IPS-NIHi7 (cell line): Measurements from ENCODE around the gene ZNF628.

Source experiments
- DNase-seq: peaks from one replicate; pipeline ENCODE4 v3.0.0; 2012; ENCODE audit warnings: mixed read lengths; ENCODE audit errors: extremely low spot score

The ZNF628 gene

DNA sequence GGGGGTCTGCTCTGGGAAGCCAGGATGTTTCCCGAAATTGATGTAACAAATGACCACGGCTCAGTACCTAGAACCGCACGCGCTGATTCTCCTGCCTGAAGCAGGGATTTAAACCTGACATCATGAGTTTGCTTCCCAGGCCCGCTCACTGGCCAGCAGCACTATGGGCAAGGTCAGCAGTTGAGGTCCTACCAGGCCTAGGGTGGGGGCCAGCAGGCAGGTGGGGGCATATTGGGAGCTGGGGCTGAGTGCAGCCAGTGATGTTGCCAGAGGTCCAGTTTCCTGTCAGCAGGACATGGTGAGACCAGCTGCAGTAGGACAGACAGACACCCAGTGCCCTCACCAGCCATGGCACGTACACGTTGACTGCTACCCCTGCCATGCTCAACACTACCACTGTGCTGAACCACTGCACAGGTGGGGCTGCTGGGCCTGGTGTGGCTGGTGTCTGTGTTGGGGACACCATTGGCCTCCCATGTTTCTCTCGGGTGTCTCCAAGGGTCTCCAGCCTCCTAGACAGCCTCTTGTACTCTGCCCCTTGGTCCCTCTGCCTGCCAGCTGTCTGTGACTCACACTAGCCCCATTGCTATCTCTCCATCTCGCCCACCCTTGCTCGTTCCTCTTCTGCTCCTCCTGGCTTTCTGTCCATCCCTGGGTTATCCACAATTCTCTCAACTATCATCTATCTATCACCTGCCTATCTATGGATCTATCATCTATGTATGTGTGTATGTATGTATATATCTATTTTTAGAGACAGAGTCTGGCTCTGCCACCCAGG lies 10.8 kb upstream of the ZNF628 start:
- DNase-seq, result no peak

DNA sequence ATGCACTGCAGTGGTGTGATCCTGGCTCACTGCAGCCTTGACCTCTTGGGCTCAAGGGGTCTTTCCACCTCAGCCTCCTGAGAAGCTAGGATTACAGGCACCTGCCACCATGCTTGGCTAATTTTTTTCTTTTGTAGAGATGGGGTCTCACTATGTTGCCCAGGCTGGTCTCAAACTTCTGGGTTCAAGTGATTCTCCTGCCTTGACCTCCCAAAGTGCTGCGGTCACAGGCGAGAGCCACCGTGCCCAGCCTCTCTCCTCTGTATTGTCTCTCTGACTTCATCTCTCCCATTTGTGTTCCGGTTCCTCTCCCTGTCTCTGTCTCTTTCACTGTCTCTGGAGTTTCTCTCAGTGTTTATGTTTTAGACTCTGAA lies 10.2 kb upstream of the ZNF628 start:
- DNase-seq, result no peak

DNA sequence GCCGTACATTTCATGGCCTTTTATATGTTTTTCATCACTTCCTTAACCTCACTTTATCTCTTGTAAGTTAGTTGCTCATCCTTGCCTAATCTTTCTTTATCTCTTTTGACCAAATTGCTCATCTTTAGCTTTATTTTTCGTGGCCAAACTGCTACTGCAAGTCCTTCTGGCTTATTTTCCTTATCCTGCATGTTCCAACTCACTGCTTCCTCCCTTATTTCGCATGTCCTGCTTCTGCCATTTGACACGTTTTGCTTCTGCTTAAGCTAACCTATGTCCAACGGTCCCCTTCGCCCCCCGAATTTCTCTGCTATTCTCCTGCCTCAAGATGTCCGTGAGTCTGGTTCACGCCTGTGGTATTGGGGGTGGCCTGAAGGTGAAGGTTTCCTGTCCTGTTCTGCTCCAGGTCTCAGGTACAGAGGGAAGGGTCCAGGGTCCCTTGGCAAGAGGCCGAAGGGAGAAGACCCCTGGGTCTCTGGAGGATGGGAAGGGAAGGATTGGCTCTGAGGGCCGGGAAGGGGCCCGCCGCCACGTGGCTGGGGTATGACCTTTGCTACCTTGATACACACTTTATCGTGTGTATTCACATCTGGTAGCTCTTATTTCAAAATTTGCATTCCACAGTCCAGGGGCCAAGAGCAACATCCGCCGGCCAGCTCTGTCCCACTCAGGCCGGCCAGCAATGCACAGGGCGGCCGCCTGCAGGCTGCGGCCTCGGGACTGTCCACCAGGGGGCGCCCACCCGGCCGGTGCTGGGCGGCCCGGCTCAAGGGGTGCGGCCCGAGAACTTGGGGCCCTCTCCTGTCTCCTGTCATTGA lies 9.0 kb upstream of the ZNF628 start:
- peak; percentile 71 for DNase-seq

DNA sequence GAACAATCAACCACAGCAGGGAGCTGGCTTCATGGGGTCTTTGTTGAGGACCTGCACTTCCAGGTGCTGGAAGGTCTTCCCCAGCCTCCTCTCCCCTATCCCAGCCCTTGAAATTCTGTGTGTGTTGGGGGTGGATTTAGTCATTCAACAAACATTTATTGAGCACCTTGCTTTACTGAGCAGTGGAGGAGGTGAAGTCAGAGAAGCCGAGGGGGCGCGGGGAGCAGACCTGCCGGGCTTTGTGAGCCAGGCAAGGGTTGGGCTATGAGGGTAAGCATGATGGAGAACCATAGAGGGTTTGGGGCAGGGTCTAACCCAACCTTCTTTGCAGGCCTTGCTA lies 8.4 kb upstream of the ZNF628 start:
- DNase-seq, result no peak

DNA sequence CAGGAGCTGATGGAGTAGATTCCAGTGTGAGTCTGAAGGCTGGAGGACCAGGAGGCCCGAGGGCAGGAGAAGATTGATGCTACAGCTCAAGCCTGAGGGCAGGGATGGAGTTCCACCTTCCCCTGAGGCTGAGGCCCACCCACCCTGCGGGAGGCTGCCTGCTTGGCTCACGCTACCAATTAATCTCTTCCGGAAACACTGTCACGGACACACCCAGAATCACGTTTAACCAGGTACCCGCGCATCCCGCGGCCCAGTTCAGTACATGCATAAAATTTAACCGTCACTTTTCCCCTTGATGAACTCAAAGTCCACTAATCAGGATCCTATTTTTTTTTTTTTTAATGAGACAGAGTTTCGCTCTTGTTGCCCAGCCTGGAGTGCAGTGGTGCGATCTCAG lies 5.2 kb upstream of the ZNF628 start:
- no peak for DNase-seq

DNA sequence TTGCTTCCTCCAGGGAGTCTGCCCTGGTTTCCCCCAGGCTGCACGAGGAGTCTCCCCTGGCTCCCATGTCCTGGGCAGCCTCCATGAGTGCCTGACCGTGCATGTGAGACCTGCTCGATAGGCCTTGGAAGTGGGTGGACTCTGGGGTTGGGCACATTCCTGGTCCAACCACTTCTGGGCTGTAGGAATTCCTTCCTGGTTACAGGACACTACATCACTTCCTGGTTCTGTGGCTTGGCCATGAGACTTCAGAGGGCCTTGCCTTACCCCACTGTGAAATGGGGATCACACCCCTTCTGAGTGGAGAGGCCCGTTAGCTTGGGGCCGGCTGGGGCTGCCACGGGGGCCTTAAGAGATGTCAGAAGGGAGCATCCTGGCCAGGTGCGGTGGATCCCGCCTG lies 4.0 kb upstream of the ZNF628 start:
- no peak for DNase-seq

DNA sequence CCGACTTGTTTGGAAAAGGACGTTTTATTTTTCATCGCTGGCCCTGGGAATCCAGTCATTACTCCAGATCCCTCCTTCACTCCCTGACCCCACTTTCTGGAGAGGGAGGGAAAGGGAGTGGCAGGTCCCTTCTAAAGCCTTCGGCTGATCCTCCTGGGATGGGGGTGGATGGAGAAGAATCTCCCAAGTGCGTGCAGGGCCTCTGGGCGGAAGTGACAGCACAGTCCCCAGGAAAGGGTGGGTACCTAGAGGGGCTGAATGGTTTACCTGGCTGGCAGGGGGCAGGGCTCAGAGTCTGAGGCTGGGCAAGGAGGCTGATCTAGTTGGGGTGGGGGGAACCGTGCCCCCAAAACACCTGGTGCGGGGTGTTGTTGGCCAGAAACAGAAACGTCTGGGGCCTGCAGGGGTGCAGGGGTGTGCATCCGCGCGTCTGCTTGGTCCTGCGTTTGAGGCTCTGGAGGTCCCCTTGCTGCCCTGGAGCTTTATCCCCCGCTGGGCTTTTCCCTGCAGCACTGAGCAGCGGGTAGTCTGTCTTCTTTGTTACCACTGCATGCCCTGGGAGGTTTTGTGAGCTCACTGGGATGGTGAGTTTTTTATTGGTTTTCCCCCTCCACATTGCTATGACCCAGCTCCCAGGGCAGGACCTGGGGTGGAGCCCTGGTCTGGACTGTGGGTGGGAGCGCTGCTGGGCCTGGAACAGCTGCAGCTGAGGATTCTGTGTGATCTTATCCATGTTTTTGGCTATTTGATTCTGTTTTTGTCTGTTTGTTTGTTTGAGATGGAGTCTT lies 3.0 kb upstream of the ZNF628 start:
- no peak for DNase-seq

DNA sequence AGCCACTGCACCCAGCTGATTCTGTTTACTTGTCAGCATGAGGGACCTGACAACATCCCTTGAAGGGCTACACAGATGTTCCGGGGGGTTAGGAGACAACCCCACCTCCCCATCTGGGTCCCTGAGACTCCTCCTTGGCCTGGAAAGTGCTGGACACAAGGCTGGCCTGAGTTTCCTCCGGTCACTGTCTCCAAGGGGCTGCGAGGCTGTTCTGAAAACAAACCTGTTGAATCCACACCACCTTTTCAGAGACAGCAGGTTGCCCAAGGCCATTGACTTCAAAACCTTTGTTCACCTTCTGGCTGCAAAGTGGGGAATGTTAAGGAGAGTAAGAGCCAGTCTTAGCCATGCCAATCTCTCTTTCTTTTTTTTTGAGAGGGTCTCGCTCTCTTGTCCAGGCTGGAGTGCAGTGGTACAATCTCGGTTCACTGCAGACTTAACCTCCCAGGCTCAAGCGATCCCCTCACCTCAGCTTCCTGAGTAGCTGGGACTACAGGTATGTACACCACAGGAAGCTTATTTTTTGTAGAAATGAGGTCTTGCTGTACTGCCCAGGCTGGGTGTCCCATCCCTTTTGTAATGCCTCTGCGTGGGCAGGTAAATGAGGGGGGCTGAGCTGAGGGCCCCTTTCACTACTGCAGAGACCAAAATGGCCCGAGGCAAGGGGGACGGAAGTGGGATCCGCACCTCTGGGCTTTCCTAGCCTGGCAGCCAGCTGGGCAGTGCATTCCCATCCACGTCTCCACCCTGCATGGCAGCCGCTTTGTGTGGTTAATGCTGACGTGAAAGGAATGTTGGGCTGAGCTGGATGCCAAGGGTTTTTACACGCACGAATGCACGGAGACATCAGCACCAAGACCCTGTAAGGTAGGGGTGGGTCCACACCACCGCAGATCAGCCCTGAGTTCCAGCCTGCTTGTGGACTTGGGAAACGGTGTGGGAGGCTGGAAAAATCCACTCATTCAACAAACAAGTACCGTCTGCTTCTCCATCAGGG lies 1.9 kb upstream of the ZNF628 start:
- DNase-seq, result no peak

DNA sequence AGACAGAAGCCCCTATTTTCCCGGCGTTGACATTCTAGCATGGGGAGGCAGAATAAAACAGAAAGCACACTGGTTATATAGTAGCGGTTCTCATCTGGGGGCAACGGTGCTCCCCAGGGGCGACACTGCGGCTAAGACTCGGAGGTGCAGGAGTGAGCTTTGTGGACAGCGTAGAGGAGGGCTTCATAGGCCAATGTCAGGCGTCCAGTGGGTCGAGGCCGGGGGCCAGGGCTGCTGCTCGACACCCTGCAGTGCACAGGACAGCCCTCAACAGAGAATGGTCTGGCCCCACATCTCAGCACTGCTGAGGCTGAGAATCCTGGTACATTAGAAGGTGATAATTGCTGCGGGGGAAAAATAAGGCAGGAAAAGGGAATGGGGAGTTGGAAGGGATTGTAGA lies 1.5 kb downstream of the ZNF628 start:
- DNase-seq, result no peak

DNA sequence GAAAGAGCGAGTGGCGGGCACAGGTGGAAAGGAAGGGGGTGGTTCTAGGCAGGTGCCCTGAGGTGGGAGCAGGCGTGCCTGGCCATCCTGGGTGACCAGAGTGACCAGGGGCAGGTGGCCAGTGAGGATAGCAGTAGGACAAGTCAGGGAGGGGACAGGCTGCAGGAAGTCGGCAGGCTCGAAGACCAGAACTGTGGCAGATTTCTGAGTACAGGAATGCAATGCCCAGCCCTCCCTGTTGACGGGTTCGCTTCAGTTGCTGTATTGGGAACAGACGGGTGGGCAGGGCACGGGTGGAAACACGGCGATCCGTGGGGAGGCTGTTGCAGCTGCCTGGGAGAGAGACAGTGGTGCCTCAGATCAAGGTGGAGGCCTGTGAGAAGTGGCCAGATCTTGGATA lies 1.9 kb downstream of the ZNF628 start:
- DNase-seq, result no peak

DNA sequence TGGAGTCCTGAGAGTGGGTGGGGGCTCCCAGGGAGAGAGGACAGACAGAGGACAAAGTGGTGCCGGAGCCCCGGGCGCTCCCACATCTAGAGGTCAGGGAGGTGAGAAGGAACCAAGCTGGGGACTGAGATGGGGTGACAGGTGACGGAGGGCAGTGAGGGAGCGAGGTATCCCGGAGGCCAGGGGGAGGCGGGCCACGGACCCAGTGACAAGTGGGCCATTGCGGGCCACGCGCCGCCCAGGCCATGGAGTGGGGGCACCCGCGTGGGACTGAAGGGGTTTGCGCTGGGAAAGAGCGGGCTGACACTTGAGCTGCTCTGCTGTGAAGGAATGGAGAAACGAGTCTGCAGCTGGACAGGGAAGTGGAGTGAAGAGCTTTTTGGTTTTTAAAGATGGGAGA lies 2.6 kb downstream of the ZNF628 start:
- no peak for DNase-seq

DNA sequence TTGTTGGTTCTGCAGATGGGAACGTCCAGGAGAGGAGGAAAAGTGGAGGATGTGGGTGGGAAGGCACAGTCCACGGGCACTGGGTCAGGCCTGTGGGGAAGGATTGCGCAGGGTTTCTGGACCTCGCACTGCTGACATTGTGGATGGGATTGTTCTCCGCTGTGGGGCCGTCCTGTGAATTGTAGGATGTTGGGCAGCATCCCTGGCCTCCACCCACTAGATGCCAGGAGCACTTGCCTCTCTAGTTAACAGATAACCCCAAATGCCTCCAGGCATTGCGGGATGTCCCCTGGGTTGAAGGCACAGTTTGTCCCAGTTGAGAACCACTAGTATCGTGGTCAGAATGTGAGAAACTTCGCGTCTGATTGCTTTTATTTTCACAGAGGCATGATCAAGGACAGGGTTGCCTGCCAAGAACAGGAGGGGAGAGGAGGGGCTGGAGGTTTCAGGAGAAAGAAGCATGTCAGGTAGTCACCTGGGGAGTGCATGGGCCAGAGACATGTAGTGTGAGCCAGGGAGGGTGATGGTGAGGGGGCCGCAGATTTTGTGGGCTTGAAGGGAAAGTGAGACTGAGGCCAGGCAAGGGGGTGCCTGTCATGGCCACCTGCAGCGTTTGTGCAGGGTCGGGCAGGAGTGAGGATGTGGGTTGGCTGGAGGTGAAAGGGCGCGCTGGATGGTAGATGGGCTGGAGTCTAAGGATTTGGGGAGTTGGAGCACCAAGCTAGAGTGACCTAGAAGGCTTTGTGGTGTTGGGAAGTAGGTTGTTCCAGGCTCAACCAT lies 3.2 kb downstream of the ZNF628 start:
- no peak for DNase-seq

DNA sequence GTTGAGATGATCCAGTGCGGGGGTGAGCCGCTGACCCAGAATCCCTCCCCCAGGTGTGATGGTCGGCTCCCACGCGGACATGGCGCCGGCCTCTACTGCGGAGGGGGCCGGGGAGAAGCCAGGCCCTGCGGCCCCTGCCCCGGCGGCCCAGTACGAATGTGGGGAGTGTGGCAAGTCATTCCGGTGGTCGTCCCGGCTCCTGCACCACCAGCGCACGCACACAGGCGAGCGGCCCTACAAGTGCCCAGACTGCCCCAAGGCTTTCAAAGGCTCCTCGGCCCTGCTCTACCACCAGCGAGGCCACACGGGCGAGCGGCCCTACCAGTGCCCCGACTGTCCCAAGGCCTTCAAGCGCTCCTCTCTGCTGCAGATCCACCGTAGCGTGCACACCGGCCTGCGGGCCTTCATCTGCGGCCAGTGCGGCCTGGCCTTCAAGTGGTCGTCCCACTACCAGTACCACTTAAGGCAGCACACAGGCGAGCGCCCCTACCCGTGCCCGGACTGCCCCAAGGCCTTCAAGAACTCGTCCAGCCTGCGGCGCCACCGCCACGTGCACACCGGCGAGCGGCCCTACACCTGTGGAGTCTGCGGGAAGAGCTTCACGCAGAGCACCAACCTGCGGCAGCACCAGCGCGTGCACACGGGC lies 4.9 kb downstream of the ZNF628 start:
- no peak for DNase-seq

DNA sequence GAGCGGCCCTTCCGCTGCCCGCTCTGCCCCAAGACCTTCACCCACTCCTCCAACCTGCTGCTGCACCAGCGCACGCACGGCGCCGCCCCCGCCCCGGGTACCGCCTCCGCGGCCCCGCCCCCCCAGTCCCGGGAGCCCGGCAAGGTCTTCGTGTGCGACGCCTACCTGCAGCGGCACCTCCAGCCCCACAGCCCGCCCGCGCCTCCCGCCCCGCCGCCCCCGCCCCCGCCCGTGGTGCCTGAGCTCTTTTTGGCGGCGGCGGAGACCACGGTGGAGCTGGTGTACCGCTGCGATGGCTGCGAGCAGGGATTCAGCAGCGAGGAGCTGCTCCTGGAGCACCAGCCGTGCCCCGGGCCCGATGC lies 5.4 kb downstream of the ZNF628 start:
- no peak for DNase-seq

DNA sequence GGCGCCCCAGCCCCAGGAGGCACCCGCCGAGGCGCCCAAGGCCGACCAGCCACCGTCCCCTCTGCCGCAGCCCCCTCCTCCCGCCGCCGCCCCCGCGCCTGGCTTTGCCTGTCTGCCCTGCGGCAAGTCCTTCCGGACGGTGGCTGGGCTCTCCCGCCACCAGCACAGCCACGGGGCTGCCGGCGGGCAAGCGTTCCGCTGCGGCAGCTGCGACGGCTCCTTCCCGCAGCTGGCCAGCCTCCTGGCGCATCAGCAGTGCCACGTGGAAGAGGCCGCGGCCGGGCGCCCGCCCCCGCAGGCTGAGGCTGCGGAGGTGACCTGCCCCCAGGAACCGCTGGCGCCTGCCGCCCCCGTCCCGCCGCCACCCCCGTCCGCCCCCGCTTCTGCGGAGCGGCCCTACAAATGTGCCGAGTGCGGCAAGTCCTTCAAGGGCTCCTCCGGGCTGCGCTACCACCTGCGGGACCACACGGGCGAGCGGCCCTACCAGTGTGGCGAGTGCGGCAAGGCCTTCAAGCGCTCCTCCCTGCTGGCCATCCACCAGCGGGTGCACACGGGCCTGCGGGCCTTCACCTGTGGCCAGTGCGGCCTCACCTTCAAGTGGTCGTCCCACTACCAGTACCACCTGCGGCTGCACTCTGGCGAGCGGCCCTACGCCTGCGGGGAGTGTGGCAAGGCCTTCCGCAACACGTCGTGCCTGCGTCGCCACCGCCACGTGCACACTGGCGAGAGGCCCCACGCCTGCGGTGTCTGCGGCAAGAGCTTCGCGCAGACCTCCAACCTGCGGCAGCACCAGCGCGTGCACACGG lies 5.9 kb downstream of the ZNF628 start:
- DNase-seq, result no peak

DNA sequence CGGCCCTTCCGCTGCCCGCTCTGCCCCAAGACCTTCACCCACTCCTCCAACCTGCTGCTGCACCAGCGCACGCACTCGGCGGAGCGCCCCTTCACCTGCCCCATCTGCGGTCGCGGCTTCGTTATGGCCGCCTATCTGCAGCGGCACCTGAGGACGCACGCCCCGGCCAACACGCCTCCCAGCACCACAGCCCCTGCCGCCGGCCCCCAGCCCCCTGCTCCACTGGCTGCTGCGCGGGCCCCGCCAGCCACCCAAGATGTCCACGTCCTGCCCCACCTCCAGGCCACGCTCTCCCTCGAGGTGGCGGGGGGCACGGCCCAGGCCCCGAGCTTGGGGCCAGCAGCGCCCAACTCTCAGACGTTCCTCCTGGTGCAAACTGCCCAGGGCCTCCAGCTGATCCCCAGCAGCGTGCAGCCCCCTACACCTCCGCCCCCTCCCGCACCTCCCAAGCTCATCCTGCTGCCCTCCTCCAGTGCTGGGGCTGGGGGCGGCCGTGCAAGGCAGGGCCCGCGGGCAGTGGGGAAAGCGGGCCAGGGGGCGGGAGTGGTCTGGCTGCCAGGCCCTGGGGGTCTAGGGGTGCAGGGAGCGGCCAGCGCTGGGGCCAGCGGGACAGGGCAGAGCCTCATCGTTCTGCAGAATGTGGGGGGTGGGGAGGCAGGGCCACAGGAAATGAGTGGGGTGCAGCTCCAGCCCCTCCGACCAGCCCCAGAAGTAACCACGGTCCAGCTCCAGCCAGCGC lies 6.7 kb downstream of the ZNF628 start:
- no peak for DNase-seq

DNA sequence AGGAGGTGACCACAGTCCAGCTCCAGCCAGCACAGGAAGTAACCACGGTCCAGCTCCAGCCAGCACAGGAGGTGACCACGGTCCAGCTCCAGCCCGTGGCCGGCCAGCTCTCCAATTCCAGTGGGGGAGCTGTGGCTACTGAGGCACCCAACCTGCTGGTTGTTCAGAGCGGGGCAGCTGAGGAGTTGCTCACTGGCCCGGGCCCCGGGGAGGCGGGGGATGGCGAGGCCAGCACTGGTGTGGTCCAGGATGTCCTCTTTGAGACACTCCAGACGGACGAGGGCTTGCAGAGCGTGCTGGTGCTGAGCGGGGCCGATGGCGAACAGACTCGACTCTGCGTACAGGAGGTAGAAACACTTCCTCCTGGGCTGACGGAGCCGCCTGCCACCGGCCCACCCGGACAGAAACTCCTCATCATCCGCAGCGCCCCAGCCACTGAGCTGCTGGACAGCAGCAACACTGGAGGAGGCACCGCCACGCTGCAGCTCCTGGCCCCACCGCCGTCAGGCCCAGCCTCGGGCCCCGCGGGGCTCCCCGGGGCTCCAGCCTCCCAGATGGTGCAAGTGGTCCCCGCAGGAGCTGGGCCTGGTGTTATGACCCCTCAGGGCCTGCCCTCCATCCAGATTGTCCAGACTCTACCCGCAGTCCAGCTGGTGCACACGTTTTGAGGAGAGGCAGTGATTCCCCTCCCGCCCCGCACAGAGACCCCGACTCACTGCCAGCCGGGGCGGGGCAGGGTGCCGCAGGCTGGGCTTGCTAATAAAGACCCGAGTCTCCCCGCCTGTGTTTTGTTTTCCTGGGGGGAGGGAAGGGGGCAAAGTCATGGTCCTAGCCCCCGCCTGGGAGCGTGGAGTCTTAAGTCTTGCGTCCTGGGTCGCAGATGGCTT lies 7.5 kb downstream of the ZNF628 start:
- no peak for DNase-seq
